Measurements from ENCODE around the gene SNIP1.
"Not testable (repeated sequence)": the region's sequence is repeated elsewhere in the genome, so short reads cannot be mapped to it uniquely, and the experiment has no call there.

DNA sequence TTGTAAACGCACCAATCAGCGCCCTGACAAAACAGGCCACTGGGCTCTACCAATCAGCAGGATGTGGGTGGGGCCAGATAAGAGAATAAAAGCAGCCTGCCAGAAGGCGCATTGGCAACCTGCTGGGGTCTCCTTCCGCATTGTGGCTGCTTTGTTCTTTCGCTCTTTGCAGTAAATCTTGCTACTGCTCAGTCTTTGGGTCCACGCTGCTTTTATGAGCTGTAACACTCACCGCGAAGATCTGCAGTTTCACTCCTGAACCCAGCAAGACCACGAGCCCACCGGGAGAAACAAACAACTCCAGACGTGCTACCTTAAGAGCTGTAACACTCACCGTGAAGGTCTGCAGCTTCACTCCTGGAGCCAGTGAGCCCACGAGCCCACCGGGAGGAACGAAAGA is 35.2 kb downstream of the SNIP1 start:
- TF ChIP-seq, protein P1, sequence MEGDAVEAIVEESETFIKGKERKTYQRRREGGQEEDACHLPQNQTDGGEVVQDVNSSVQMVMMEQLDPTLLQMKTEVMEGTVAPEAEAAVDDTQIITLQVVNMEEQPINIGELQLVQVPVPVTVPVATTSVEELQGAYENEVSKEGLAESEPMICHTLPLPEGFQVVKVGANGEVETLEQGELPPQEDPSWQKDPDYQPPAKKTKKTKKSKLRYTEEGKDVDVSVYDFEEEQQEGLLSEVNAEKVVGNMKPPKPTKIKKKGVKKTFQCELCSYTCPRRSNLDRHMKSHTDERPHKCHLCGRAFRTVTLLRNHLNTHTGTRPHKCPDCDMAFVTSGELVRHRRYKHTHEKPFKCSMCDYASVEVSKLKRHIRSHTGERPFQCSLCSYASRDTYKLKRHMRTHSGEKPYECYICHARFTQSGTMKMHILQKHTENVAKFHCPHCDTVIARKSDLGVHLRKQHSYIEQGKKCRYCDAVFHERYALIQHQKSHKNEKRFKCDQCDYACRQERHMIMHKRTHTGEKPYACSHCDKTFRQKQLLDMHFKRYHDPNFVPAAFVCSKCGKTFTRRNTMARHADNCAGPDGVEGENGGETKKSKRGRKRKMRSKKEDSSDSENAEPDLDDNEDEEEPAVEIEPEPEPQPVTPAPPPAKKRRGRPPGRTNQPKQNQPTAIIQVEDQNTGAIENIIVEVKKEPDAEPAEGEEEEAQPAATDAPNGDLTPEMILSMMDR (IDR thresholded peaks at IDR 0.05; ENCODE audit: insufficient read depth, low read length), result not testable (repeated sequence)
- not testable (repeated sequence) for TF ChIP-seq POLR2AphosphoS5 (IDR thresholded peaks at IDR 0.05; ENCODE audit: low read depth)

Measured in HL-60 (cell line).